GM12872 (cell line): Measurements from ENCODE around the gene TLX3.
A peak's percentile ranks its signal among the peaks of the same experiment; 100 is the strongest.

Source experiments
- CTCF ChIP-seq: IDR thresholded peaks from 3 replicates; pipeline ENCODE4 v1.5.1; 2011; ENCODE audit warnings: low read depth, mild to moderate bottlenecking, low read length, moderate library complexity; ENCODE audit not compliant: insufficient read depth

TLX3 gene

GRCh38 chr5:171270136-171270535 is 38.9 kb upstream of the TLX3 start:
- no peak for TF ChIP-seq CTCF

GRCh38 chr5:171271798-171272197 is 37.2 kb upstream of the TLX3 start:
- TF ChIP-seq CTCF: no peak

- TF ChIP-seq CTCF: peak; percentile 52
These were observed 35.8 kb upstream of the TLX3 start for GRCh38 chr5:171272996-171273970.

- no peak for TF ChIP-seq CTCF
These were observed 33.1 kb upstream of the TLX3 start for GRCh38 chr5:171275841-171276544.

- no peak for TF ChIP-seq CTCF
These were observed 25.3 kb upstream of the TLX3 start for GRCh38 chr5:171283753-171284152.

GRCh38 chr5:171285465-171285864 is 23.6 kb upstream of the TLX3 start:
- no peak for TF ChIP-seq CTCF

- no peak for TF ChIP-seq CTCF
These were observed 21.0 kb upstream of the TLX3 start for GRCh38 chr5:171288066-171288465.
